H9 (cell line): ENCODE data around the gene CTDSPL. TPM values are rescaled to one million over a fixed set of nuclear protein-coding genes. Genes with fewer than 3 reads are reported as not detected.

ENCODE experiments used
- DNase-seq: peaks from one replicate; pipeline ENCODE4 v3.0.0-alpha.2; 2017
- H2AFZ ChIP-seq: one replicate; pipeline ENCODE4 v1.6.1; 2013; ENCODE audit warnings: mild to moderate bottlenecking, low read length, control low read depth, moderate library complexity
- H2AK5ac ChIP-seq: 2 replicates; pipeline ENCODE4 v1.6.1; 2013; ENCODE audit warnings: low read length, control low read depth, mixed read lengths; ENCODE audit not compliant: insufficient read length
- H2BK120ac ChIP-seq: one replicate; pipeline ENCODE4 v1.6.1; 2013; ENCODE audit warnings: low read depth, mild to moderate bottlenecking, low read length, control low read depth, inconsistent platforms; ENCODE audit not compliant: poor library complexity, severe bottlenecking
- H2BK12ac ChIP-seq: 2 replicates; pipeline ENCODE4 v1.6.1; 2013; ENCODE audit warnings: low read length, control low read depth, mixed read lengths, low read depth; ENCODE audit not compliant: insufficient read length
- H2BK15ac ChIP-seq: 2 replicates; pipeline ENCODE4 v1.6.1; 2013; ENCODE audit warnings: low read depth, low read length, control low read depth
- H2BK20ac ChIP-seq: one replicate; pipeline ENCODE4 v1.6.1; 2013; ENCODE audit warnings: low read depth, mild to moderate bottlenecking, low read length, control low read depth, inconsistent platforms; ENCODE audit not compliant: poor library complexity, severe bottlenecking
- H2BK5ac ChIP-seq: 2 replicates; pipeline ENCODE4 v1.6.1; 2013; ENCODE audit warnings: low read length, control low read depth, mixed read lengths; ENCODE audit not compliant: insufficient read length
- H3K14ac ChIP-seq: 2 replicates; pipeline ENCODE4 v1.6.1; 2013; ENCODE audit warnings: low read length, control low read depth; ENCODE audit not compliant: insufficient read depth
- H3K18ac ChIP-seq: 2 replicates; pipeline ENCODE4 v1.6.1; 2013; ENCODE audit warnings: low read depth, mild to moderate bottlenecking, mixed read lengths, low read length, control low read depth; ENCODE audit not compliant: insufficient read length
- H3K23ac ChIP-seq: 2 replicates; pipeline ENCODE4 v1.6.1; 2013; ENCODE audit warnings: low read length, control low read depth, mixed read lengths, low read depth; ENCODE audit not compliant: insufficient read length
- H3K23me2 ChIP-seq: 2 replicates; pipeline ENCODE4 v1.6.1; 2013; ENCODE audit warnings: low read depth, mild to moderate bottlenecking, mixed read lengths, low read length, control low read depth; ENCODE audit not compliant: insufficient read length, poor library complexity, severe bottlenecking
- H3K27ac ChIP-seq: 2 replicates; pipeline ENCODE4 v1.5.1; 2013; ENCODE audit warnings: low read length, control low read depth, mixed read lengths, low read depth; ENCODE audit not compliant: insufficient read length
- H3K27me3 ChIP-seq: 2 replicates; pipeline ENCODE4 v1.6.1; 2013; ENCODE audit warnings: low read length, control low read depth, inconsistent platforms; ENCODE audit not compliant: insufficient read depth
- H3K4ac ChIP-seq: 2 replicates; pipeline ENCODE4 v1.6.1; 2013; ENCODE audit warnings: low read depth, mild to moderate bottlenecking, control low read depth, inconsistent platforms, low read length, moderate library complexity
- H3K4me1 ChIP-seq: 2 replicates; pipeline ENCODE4 v1.6.1; 2013; ENCODE audit warnings: low read length, control low read depth, inconsistent platforms; ENCODE audit not compliant: insufficient read depth
- H3K4me2 ChIP-seq: 2 replicates; pipeline ENCODE4 v1.6.1; 2013; ENCODE audit warnings: low read length, control low read depth, mixed read lengths; ENCODE audit not compliant: insufficient read length, insufficient read depth
- H3K56ac ChIP-seq: 2 replicates; pipeline ENCODE4 v1.6.1; 2013; ENCODE audit warnings: low read depth, mild to moderate bottlenecking, mixed read lengths, low read length, control low read depth; ENCODE audit not compliant: insufficient read length
- H3K79me1 ChIP-seq: 2 replicates; pipeline ENCODE4 v1.6.1; 2013; ENCODE audit warnings: low read depth, mild to moderate bottlenecking, moderate library complexity, low read length, control low read depth, inconsistent platforms; ENCODE audit not compliant: insufficient read depth, poor library complexity, severe bottlenecking
- H3K79me2 ChIP-seq: 2 replicates; pipeline ENCODE4 v1.6.1; 2013; ENCODE audit warnings: low read length, control low read depth, inconsistent platforms; ENCODE audit not compliant: insufficient read depth
- H3K9ac ChIP-seq: 2 replicates; pipeline ENCODE4 v1.6.1; 2013; ENCODE audit warnings: low read length, control low read depth, mixed read lengths; ENCODE audit not compliant: insufficient read length; ENCODE audit errors: extremely low read depth
- H3K9me3 ChIP-seq: one replicate; pipeline ENCODE4 v1.6.1; 2013; ENCODE audit warnings: low read depth, low read length, inconsistent platforms; ENCODE audit not compliant: control insufficient read depth
- H3T11ph ChIP-seq: one replicate; pipeline ENCODE4 v1.6.1; 2013; ENCODE audit warnings: mild to moderate bottlenecking, low read length, control low read depth, inconsistent platforms
- H4K20me1 ChIP-seq: one replicate; pipeline ENCODE4 v1.6.1; 2013; ENCODE audit not compliant: control insufficient read depth, insufficient read length, insufficient read depth
- H4K5ac ChIP-seq: 2 replicates; pipeline ENCODE4 v1.6.1; 2013; ENCODE audit warnings: low read depth, mild to moderate bottlenecking, mixed read lengths, low read length, control low read depth; ENCODE audit not compliant: insufficient read length
- H4K8ac ChIP-seq: replicated peaks from 2 replicates; pipeline ENCODE4 v1.6.1; 2013; ENCODE audit warnings: low read length, control low read depth, mixed read lengths, low read depth; ENCODE audit not compliant: insufficient read length
- H4K91ac ChIP-seq: 2 replicates; pipeline ENCODE4 v1.6.1; 2013; ENCODE audit warnings: low read depth, mild to moderate bottlenecking, moderate library complexity, mixed read lengths, low read length, control low read depth; ENCODE audit not compliant: insufficient read length
- H3K27ac Mint-ChIP-seq, 3 experiments: 2 replicates in 2 of 3; 3 replicates in 1 of 3; pipeline ENCODE4 v1.8.0; 2020 to 2021; ENCODE audit warnings: mixed read lengths in 3 of 3, mild to moderate bottlenecking in 1 of 3, moderate library complexity in 1 of 3
- H3K27me3 Mint-ChIP-seq: 2 replicates; pipeline ENCODE4 v1.8.0; 2021; ENCODE audit warnings: low read depth, mild to moderate bottlenecking, moderate library complexity, mixed read lengths
- H3K36me3 Mint-ChIP-seq, 3 experiments: 2 replicates in 2 of 3; 3 replicates in 1 of 3; pipeline ENCODE4 v1.8.0; 2020 to 2021; ENCODE audit warnings: low read depth in 3 of 3, mixed read lengths in 3 of 3; ENCODE audit not compliant: insufficient read depth in 1 of 3
- H3K4me1 Mint-ChIP-seq, 2 experiments: 2 replicates each; pipeline ENCODE4 v1.8.0; 2020; ENCODE audit warnings: mixed read lengths in 2 of 2
- H3K4me3 Mint-ChIP-seq, 2 experiments: 2 replicates in 1 of 2; 3 replicates in 1 of 2; pipeline ENCODE4 v1.8.0; 2020 to 2021; ENCODE audit warnings: mild to moderate bottlenecking in 2 of 2, mixed read lengths in 2 of 2, moderate library complexity in 1 of 2
- H3K9me3 Mint-ChIP-seq, 2 experiments: 2 replicates in 1 of 2; 3 replicates in 1 of 2; pipeline ENCODE4 v1.8.0; 2020; ENCODE audit warnings: mild to moderate bottlenecking in 2 of 2, mixed read lengths in 2 of 2, moderate library complexity in 1 of 2
- WGBS: extraction: QIAGEN DNeasy Blood & Tissue Kit; methylation state at CpG from one replicate; pipeline ENCODE4 v1.1.7; 2013; ENCODE audit warnings: missing lambda C conversion rate, low lambda C conversion rate, mixed read lengths; ENCODE audit not compliant: insufficient read length; ENCODE audit errors: extremely low coverage; 5-methylcytosine and 5-hydroxymethylcytosine counted together
- total RNA-seq: library from RNA; stranded (reverse); gene quantifications from 2 replicates; pipeline ENCODE4 v1.2.1, GENCODE V29; 2021
- TF ChIP-seq, protein P1 (sequence below): fragments of 200-600 bp; sonication (generic); conservative IDR thresholded peaks from 3 replicates; pipeline ENCODE4 v1.8.0; 2021; ENCODE audit warnings: antibody characterized with exemption, mild to moderate bottlenecking

The CTDSPL gene
- total RNA-seq, 1 experiment from 2014 or later: 20.8 TPM

- Histone ChIP-seq H3K18ac (no peak overlapping the region), H4K8ac (no peak overlapping the region), H3K56ac (no peak overlapping the region), H3K9me3 (no peaks in the 10 kb centered on the region), H3K79me2 (no peaks in the 10 kb centered on the region), H3T11ph (no peak overlapping the region), H4K20me1 (no peaks in the 10 kb centered on the region), H3K14ac (no peak overlapping the region), H2AK5ac (no peak overlapping the region), H3K27ac (no peak overlapping the region), H3K27me3 (no peaks in the 10 kb centered on the region), H3K9ac (no peak overlapping the region), H3K79me1 (no peaks in the 10 kb centered on the region), H3K23ac (no peak overlapping the region), H3K23me2 (no peaks in the 10 kb centered on the region), H4K5ac (no peak overlapping the region), H2BK12ac (no peak overlapping the region), H2BK120ac (no peak overlapping the region), H2BK5ac (no peak overlapping the region), H2BK20ac (no peak overlapping the region), H3K4me1 (peaks cover 3% of the 10 kb centered on the region; the same call in 1 of the 2 replicates), H3K4me2 (no peak overlapping the region), H4K91ac (no peak overlapping the region), H3K4ac (no peak overlapping the region), H2BK15ac (no peak overlapping the region), H2AFZ (no peak overlapping the region)
- peaks cover 2 to 4% (median 4%) of the 10 kb centered on the region in 3 experiments; a peak in 6 of 7 replicates for H3K36me3 Mint-ChIP-seq
- peaks cover 16 to 19% of the 10 kb centered on the region in 2 experiments for H3K4me1 Mint-ChIP-seq
- no peak overlapping the region for H3K4me3 Mint-ChIP-seq
- WGBS: no CpG with 5 or more reads among the region's 7 CpGs
- no peaks in the 10 kb centered on the region for H3K9me3 Mint-ChIP-seq
- DNase-seq: peak; percentile 86
- H3K27ac Mint-ChIP-seq: no peak overlapping the region
- TF ChIP-seq, protein P1, sequence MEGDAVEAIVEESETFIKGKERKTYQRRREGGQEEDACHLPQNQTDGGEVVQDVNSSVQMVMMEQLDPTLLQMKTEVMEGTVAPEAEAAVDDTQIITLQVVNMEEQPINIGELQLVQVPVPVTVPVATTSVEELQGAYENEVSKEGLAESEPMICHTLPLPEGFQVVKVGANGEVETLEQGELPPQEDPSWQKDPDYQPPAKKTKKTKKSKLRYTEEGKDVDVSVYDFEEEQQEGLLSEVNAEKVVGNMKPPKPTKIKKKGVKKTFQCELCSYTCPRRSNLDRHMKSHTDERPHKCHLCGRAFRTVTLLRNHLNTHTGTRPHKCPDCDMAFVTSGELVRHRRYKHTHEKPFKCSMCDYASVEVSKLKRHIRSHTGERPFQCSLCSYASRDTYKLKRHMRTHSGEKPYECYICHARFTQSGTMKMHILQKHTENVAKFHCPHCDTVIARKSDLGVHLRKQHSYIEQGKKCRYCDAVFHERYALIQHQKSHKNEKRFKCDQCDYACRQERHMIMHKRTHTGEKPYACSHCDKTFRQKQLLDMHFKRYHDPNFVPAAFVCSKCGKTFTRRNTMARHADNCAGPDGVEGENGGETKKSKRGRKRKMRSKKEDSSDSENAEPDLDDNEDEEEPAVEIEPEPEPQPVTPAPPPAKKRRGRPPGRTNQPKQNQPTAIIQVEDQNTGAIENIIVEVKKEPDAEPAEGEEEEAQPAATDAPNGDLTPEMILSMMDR: peak; percentile 89
- H3K27me3 Mint-ChIP-seq: no peaks in the 10 kb centered on the region; the same call in 1 of the 2 replicates
Observed at GRCh38 chr3:37967260-37967881, 105.7 kb downstream of the CTDSPL start.
